ENCODE measurements around the gene PTPN6. TPM values are rescaled to one million over a fixed set of nuclear protein-coding genes. Genes with fewer than 3 reads are reported as not detected.

The PTPN6 gene
- total RNA-seq, 1 experiment from 2014 or later: 19.8 TPM

DNA sequence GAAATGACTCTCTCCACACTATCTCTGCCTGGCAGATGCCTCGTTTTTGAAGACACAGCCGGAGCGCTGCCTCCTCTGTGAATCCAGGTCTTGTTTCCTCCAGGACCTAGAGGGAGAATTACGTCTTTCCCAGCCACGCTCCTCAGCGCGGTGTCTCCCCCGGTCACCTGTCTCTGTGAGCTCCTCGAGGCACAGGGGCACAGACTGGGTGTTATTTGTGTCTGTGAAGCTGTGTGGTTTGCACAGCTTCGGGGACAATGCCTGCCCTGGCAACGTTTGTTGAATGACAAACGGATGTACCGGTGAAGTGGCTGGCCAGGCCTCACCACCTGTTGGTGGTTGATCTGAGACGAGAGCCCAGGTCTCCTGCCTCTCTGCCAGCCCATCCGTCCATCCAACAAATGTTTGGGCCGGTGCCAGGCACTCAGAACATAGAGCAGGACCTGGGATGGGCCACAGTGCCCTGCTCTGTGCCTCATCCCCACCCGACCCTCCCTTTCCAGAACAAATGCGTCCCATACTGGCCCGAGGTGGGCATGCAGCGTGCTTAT lies 6.1 kb downstream of the PTPN6 start:
- H4K8ac ChIP-seq (replicated peaks; ENCODE audit: insufficient read length, low read depth, low read length): no peak overlapping the region
- H2BK15ac ChIP-seq (ENCODE audit: low read depth, low read length): no peak overlapping the region
- no peaks in the 10 kb centered on the region for H4K20me1 ChIP-seq (ENCODE audit: control insufficient read depth, insufficient read depth, insufficient read length)
- H3K79me2 ChIP-seq (ENCODE audit: insufficient read depth, low read length): no peaks in the 10 kb centered on the region
- peaks cover 0 to 6% (median 0%) of the 10 kb centered on the region in 3 experiments; a peak in 4 of 7 replicates for H3K36me3 Mint-ChIP-seq (ENCODE audit: insufficient read depth in 1 of 3, low read depth in 3 of 3)
- no peak overlapping the region for H3T11ph ChIP-seq (ENCODE audit: low read length)
- H3K9ac ChIP-seq (ENCODE audit: extremely low read depth, insufficient read length, low read length): no peak overlapping the region
- H2BK120ac ChIP-seq (ENCODE audit: low read depth, low read length, poor library complexity, severe bottlenecking): no peak overlapping the region
- no peak overlapping the region for H2BK5ac ChIP-seq (ENCODE audit: insufficient read length, low read length)
- peaks cover 9% of the 10 kb centered on the region for H3K23me2 ChIP-seq (ENCODE audit: insufficient read length, low read depth, low read length, poor library complexity, severe bottlenecking)
- no peak overlapping the region for H3K56ac ChIP-seq (ENCODE audit: insufficient read length, low read depth, low read length)
- H3K14ac ChIP-seq (ENCODE audit: insufficient read depth, low read length): no peak overlapping the region; the same call in 1 of the 2 replicates
- no CpG with 5 or more reads among the region's 20 CpGs for WGBS (ENCODE audit: extremely low coverage, insufficient read length, low lambda C conversion rate)
- H3K23ac ChIP-seq (ENCODE audit: insufficient read length, low read depth, low read length): no peak overlapping the region
- no peaks in the 10 kb centered on the region for H3K9me3 ChIP-seq (ENCODE audit: control insufficient read depth, low read depth, low read length)
- no peak overlapping the region for H3K4me3 Mint-ChIP-seq
- no peak overlapping the region for H2BK20ac ChIP-seq (ENCODE audit: low read depth, low read length, poor library complexity, severe bottlenecking)
- H4K5ac ChIP-seq (ENCODE audit: insufficient read length, low read depth, low read length): no peak overlapping the region
- peaks cover 33 to 44% of the 10 kb centered on the region in 2 experiments for H3K4me1 Mint-ChIP-seq
- H3K27ac ChIP-seq (ENCODE audit: insufficient read length, low read depth, low read length): no peak overlapping the region
- no peak overlapping the region for H2BK12ac ChIP-seq (ENCODE audit: insufficient read length, low read depth, low read length)
- DNase-seq: no peak
- H3K4ac ChIP-seq (ENCODE audit: low read depth, low read length): no peak overlapping the region
- H3K4me1 ChIP-seq (ENCODE audit: insufficient read depth, low read length): peaks cover 5% of the 10 kb centered on the region; the same call in 1 of the 2 replicates
- no peak overlapping the region for H3K4me2 ChIP-seq (ENCODE audit: insufficient read depth, insufficient read length, low read length)
- H3K27me3 Mint-ChIP-seq (ENCODE audit: low read depth): no peaks in the 10 kb centered on the region; the same call in 1 of the 2 replicates
- H3K18ac ChIP-seq (ENCODE audit: insufficient read length, low read depth, low read length): no peak overlapping the region
- H3K27me3 ChIP-seq (ENCODE audit: insufficient read depth, low read length): no peaks in the 10 kb centered on the region
- H3K79me1 ChIP-seq (ENCODE audit: insufficient read depth, low read depth, low read length, poor library complexity, severe bottlenecking): no peaks in the 10 kb centered on the region
- H4K91ac ChIP-seq (ENCODE audit: insufficient read length, low read depth, low read length): no peak overlapping the region
- no peak overlapping the region for H2AK5ac ChIP-seq (ENCODE audit: insufficient read length, low read length)
- H2AFZ ChIP-seq (ENCODE audit: low read length): no peak overlapping the region
- TF ChIP-seq, protein P1, sequence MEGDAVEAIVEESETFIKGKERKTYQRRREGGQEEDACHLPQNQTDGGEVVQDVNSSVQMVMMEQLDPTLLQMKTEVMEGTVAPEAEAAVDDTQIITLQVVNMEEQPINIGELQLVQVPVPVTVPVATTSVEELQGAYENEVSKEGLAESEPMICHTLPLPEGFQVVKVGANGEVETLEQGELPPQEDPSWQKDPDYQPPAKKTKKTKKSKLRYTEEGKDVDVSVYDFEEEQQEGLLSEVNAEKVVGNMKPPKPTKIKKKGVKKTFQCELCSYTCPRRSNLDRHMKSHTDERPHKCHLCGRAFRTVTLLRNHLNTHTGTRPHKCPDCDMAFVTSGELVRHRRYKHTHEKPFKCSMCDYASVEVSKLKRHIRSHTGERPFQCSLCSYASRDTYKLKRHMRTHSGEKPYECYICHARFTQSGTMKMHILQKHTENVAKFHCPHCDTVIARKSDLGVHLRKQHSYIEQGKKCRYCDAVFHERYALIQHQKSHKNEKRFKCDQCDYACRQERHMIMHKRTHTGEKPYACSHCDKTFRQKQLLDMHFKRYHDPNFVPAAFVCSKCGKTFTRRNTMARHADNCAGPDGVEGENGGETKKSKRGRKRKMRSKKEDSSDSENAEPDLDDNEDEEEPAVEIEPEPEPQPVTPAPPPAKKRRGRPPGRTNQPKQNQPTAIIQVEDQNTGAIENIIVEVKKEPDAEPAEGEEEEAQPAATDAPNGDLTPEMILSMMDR (conservative IDR thresholded peaks at IDR 0.05): no peak
- H3K27ac Mint-ChIP-seq: 0 out of 7 replicates have a peak overlapping the region, but pooled peaks of 1 of the 3 experiments have one; percentile 4
- no peaks in the 10 kb centered on the region for H3K9me3 Mint-ChIP-seq

Data from H9 (cell line).